Measurements from ENCODE around the gene HUS1.

DNA sequence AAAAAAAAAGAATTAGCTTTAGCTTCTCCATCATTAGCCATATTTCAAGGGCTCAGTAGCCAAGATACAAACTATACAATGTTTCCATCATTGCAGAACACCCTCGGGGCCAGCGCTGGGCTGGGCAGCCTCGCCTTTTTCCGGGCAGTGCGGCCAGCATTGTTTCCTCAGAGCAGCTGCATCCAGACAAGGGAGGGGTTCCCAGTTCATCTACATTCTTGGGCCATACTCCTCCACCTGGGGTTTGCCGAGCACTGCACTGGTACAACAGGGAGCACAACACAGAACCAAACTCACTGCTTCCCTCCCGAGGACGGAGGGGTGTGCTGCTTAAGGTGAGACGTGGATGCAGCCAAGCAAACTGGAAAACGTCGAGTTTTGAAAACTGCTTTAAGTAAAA lies 28.7 kb downstream of the HUS1 start:
- TF ChIP-seq, protein P1, sequence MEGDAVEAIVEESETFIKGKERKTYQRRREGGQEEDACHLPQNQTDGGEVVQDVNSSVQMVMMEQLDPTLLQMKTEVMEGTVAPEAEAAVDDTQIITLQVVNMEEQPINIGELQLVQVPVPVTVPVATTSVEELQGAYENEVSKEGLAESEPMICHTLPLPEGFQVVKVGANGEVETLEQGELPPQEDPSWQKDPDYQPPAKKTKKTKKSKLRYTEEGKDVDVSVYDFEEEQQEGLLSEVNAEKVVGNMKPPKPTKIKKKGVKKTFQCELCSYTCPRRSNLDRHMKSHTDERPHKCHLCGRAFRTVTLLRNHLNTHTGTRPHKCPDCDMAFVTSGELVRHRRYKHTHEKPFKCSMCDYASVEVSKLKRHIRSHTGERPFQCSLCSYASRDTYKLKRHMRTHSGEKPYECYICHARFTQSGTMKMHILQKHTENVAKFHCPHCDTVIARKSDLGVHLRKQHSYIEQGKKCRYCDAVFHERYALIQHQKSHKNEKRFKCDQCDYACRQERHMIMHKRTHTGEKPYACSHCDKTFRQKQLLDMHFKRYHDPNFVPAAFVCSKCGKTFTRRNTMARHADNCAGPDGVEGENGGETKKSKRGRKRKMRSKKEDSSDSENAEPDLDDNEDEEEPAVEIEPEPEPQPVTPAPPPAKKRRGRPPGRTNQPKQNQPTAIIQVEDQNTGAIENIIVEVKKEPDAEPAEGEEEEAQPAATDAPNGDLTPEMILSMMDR (IDR thresholded peaks at IDR 0.05): no peak
- TF ChIP-seq POLR2AphosphoS5 (IDR thresholded peaks at IDR 0.05) (peak in 1 of 2 donors; percentile 62), POLR2A (IDR thresholded peaks at IDR 0.05) (no peak), EP300 (IDR thresholded peaks at IDR 0.05) (peak in 1 of 4 donors; percentile 13)

Measured in upper lobe of left lung (tissue), 4 donors.